ENCODE results near the gene FBLL1.

DNA sequence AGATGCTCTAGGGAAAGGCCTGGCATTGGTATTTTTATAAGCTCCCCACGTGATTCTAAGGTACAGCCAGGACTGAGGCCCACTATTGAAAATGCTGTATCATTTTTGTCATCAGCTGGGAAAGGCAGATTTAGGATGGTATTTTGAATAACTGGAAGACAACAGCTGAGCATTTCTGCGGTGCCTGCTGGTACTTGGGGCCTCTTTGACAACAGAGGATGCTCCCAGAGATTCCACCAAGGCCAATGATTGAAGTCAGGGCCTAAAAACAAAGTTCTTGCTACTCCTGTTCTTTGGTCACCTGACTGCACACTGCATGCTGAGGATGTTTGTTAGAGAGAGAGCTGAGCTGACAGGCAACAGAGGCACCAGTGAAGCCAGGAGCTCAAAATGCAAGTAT, 8.1 kb downstream of the FBLL1 start:
- no peak for TF ChIP-seq TARDBP (IDR thresholded peaks at IDR 0.05)
- TF ChIP-seq TAF1 (IDR thresholded peaks at IDR 0.05; ENCODE audit: control insufficient read depth, extremely low read depth, insufficient read depth, low read length, severe bottlenecking) = no peak
- TF ChIP-seq PHB2 (IDR thresholded peaks at IDR 0.05; ENCODE audit: low read depth) = no peak
- TF ChIP-seq FOSL1 (tag; conservative IDR thresholded peaks at IDR 0.05) = no peak
- no peak for TF ChIP-seq SIX5 (IDR thresholded peaks at IDR 0.05; ENCODE audit: borderline replicate concordance in 1 of 2, insufficient read depth in 1 of 2, low read depth in 1 of 2, low read length in 2 of 2)
- no peak for TF ChIP-seq ZNF586 (CRISPR knock-in tag; conservative IDR thresholded peaks at IDR 0.05)
- TF ChIP-seq, protein P1, sequence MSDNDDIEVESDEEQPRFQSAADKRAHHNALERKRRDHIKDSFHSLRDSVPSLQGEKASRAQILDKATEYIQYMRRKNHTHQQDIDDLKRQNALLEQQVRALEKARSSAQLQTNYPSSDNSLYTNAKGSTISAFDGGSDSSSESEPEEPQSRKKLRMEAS (CRISPR knock-in tag; IDR thresholded peaks at IDR 0.05) = no peak
- no peak for TF ChIP-seq POLR2A (conservative IDR thresholded peaks at IDR 0.05)
- TF ChIP-seq ZNF274 (IDR thresholded peaks at IDR 0.05; ENCODE audit: borderline replicate concordance, low read depth, low read length) = no peak
- TF ChIP-seq, protein P2, sequence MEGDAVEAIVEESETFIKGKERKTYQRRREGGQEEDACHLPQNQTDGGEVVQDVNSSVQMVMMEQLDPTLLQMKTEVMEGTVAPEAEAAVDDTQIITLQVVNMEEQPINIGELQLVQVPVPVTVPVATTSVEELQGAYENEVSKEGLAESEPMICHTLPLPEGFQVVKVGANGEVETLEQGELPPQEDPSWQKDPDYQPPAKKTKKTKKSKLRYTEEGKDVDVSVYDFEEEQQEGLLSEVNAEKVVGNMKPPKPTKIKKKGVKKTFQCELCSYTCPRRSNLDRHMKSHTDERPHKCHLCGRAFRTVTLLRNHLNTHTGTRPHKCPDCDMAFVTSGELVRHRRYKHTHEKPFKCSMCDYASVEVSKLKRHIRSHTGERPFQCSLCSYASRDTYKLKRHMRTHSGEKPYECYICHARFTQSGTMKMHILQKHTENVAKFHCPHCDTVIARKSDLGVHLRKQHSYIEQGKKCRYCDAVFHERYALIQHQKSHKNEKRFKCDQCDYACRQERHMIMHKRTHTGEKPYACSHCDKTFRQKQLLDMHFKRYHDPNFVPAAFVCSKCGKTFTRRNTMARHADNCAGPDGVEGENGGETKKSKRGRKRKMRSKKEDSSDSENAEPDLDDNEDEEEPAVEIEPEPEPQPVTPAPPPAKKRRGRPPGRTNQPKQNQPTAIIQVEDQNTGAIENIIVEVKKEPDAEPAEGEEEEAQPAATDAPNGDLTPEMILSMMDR (IDR thresholded peaks at IDR 0.05 in 2 of 3, conservative IDR thresholded peaks at IDR 0.05 in 1 of 3; ENCODE audit: insufficient read depth in 2 of 3, low read depth in 1 of 3, low read length in 3 of 3) = no peak
- no peak for TF ChIP-seq RAD21 (CRISPR knock-in tag; conservative IDR thresholded peaks at IDR 0.05 in 1 of 2, IDR thresholded peaks at IDR 0.05 in 1 of 2)
- TF ChIP-seq, protein P3, sequence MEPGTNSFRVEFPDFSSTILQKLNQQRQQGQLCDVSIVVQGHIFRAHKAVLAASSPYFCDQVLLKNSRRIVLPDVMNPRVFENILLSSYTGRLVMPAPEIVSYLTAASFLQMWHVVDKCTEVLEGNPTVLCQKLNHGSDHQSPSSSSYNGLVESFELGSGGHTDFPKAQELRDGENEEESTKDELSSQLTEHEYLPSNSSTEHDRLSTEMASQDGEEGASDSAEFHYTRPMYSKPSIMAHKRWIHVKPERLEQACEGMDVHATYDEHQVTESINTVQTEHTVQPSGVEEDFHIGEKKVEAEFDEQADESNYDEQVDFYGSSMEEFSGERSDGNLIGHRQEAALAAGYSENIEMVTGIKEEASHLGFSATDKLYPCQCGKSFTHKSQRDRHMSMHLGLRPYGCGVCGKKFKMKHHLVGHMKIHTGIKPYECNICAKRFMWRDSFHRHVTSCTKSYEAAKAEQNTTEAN (CRISPR knock-in tag; IDR thresholded peaks at IDR 0.05) = no peak
- TF ChIP-seq, protein P4, sequence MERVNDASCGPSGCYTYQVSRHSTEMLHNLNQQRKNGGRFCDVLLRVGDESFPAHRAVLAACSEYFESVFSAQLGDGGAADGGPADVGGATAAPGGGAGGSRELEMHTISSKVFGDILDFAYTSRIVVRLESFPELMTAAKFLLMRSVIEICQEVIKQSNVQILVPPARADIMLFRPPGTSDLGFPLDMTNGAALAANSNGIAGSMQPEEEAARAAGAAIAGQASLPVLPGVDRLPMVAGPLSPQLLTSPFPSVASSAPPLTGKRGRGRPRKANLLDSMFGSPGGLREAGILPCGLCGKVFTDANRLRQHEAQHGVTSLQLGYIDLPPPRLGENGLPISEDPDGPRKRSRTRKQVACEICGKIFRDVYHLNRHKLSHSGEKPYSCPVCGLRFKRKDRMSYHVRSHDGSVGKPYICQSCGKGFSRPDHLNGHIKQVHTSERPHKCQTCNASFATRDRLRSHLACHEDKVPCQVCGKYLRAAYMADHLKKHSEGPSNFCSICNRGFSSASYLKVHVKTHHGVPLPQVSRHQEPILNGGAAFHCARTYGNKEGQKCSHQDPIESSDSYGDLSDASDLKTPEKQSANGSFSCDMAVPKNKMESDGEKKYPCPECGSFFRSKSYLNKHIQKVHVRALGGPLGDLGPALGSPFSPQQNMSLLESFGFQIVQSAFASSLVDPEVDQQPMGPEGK (CRISPR knock-in tag; IDR thresholded peaks at IDR 0.05; ENCODE audit: borderline replicate concordance) = no peak

All from K562 (cell line).